Hepatocyte (in vitro differentiated cells): ENCODE results near the gene ARG1. TPM values are rescaled to one million over a fixed set of nuclear protein-coding genes. Genes with fewer than 3 reads are reported as not detected.

Source experiments
- DNase-seq: peaks from one replicate; pipeline ENCODE4 v3.0.0-alpha.2; 2016; ENCODE audit warnings: low spot score
- H2AFZ ChIP-seq: fragments of 200-600 bp; sonication (generic); 2 replicates; pipeline ENCODE4 v1.6.0; 2016; ENCODE audit warnings: antibody characterized with exemption, mild to moderate bottlenecking
- H3K27ac ChIP-seq: fragments of 200-600 bp; sonication (generic); 2 replicates; pipeline ENCODE4 v1.5.1; 2016; ENCODE audit warnings: mild to moderate bottlenecking
- H3K27me3 ChIP-seq: fragments of 200-600 bp; sonication (generic); 2 replicates; pipeline ENCODE4 v1.6.1; 2016
- H3K36me3 ChIP-seq: fragments of 200-600 bp; sonication (generic); replicated peaks from 2 replicates; pipeline ENCODE4 v1.5.1; 2016; ENCODE audit warnings: low read depth; ENCODE audit not compliant: insufficient read depth
- H3K4me1 ChIP-seq: fragments of 200-600 bp; sonication (generic); 2 replicates; pipeline ENCODE4 v1.5.1; 2016; ENCODE audit warnings: mild to moderate bottlenecking, moderate library complexity; ENCODE audit not compliant: insufficient read depth
- H3K4me2 ChIP-seq: fragments of 200-600 bp; sonication (generic); 2 replicates; pipeline ENCODE4 v1.6.0; 2016
- H3K4me3 ChIP-seq: fragments of 200-600 bp; sonication (generic); 2 replicates; pipeline ENCODE4 v1.5.1; 2016; ENCODE audit warnings: mild to moderate bottlenecking
- H3K79me2 ChIP-seq: fragments of 200-600 bp; sonication (generic); 2 replicates; pipeline ENCODE4 v1.6.0; 2017; ENCODE audit warnings: mild to moderate bottlenecking
- H3K9me2 ChIP-seq: fragments of 200-600 bp; sonication (generic); replicated peaks from 2 replicates; pipeline ENCODE4 v1.6.0; 2017; ENCODE audit warnings: mild to moderate bottlenecking; ENCODE audit not compliant: insufficient read depth
- H3K9me3 ChIP-seq: fragments of 200-600 bp; sonication (generic); 2 replicates; pipeline ENCODE4 v1.5.1; 2016; ENCODE audit warnings: low read depth, mild to moderate bottlenecking
- H4K20me1 ChIP-seq: fragments of 200-600 bp; sonication (generic); 2 replicates; pipeline ENCODE4 v1.6.0; 2016; ENCODE audit warnings: mild to moderate bottlenecking; ENCODE audit not compliant: insufficient read depth, poor library complexity, severe bottlenecking
- CTCF ChIP-seq: fragments of 200-600 bp; sonication (generic); IDR thresholded peaks from 2 replicates; pipeline ENCODE4 v1.5.1; 2016; ENCODE audit warnings: antibody characterized with exemption, mild to moderate bottlenecking; ENCODE audit not compliant: poor library complexity
- EZH2 ChIP-seq: fragments of 200-600 bp; sonication (generic); IDR thresholded peaks from 2 replicates; pipeline ENCODE4 v1.6.1; 2016; ENCODE audit warnings: antibody characterized with exemption, mild to moderate bottlenecking, borderline replicate concordance
- EZH2phosphoT487 ChIP-seq: fragments of 200-600 bp; sonication (generic); IDR thresholded peaks from one replicate; pipeline ENCODE4 v1.6.1; 2018; ENCODE audit warnings: antibody characterized with exemption, mild to moderate bottlenecking, low read depth, moderate library complexity; ENCODE audit not compliant: unreplicated experiment, severe bottlenecking
- WGBS: methylation state at CpG from one replicate; pipeline ENCODE4 v1.1.6; 2016; ENCODE audit warnings: low lambda C conversion rate; ENCODE audit errors: missing lambda C conversion rate; 5-methylcytosine and 5-hydroxymethylcytosine counted together
- polyA plus RNA-seq: library from polyadenylated mRNA; unstranded; fragments of >200 nt; fragmentation: Nextera tagmentation; extraction: Ambion mirVana; gene quantifications from 2 replicates; pipeline ENCODE4 v1.2.1, GENCODE V29; 2016
- total RNA-seq: library from RNA; depleted of rRNA; stranded (reverse); fragments of >200 nt; gene quantifications from 2 replicates; pipeline ENCODE4 v1.2.3, GENCODE V29; 2014

ARG1 gene
- total and polyA plus RNA-seq, 2 experiments from 2014 or later = 81.4 to 107 TPM

GRCh38 chr6:131588643-131589042 is 15.6 kb downstream of the ARG1 start:
- H3K79me2 ChIP-seq = no peaks in the 10 kb centered on the region
- H3K4me1 ChIP-seq = no peaks in the 10 kb centered on the region
- no peak overlapping the region for H3K4me2 ChIP-seq
- no peaks in the 10 kb centered on the region for H3K27me3 ChIP-seq
- H4K20me1 ChIP-seq = no peaks in the 10 kb centered on the region
- DNase-seq = no peak
- H3K27ac ChIP-seq = no peak overlapping the region
- no peaks in the 10 kb centered on the region for H3K9me2 ChIP-seq
- H3K36me3 ChIP-seq = no peaks in the 10 kb centered on the region
- H3K9me3 ChIP-seq = no peaks in the 10 kb centered on the region
- no peak overlapping the region for H3K4me3 ChIP-seq
- H2AFZ ChIP-seq = no peak overlapping the region
- WGBS = 96% methylated on average over 2 of the region's 2 CpGs
- no peak for TF ChIP-seq EZH2
- TF ChIP-seq EZH2phosphoT487 = no peak

- H3K4me3 ChIP-seq = no peak overlapping the region
- H3K36me3 ChIP-seq = no peaks in the 10 kb centered on the region
- WGBS = 92% methylated on average over 2 of the region's 2 CpGs
- no peak overlapping the region for H3K4me2 ChIP-seq
- H2AFZ ChIP-seq = no peak overlapping the region
- no peak overlapping the region for H3K27ac ChIP-seq
- no peaks in the 10 kb centered on the region for H3K4me1 ChIP-seq
- no peaks in the 10 kb centered on the region for H3K27me3 ChIP-seq
- no peak for TF ChIP-seq CTCF
- TF ChIP-seq EZH2phosphoT487 = no peak
- TF ChIP-seq EZH2 = no peak
- no peaks in the 10 kb centered on the region for H4K20me1 ChIP-seq
- DNase-seq = no peak
- H3K79me2 ChIP-seq = no peaks in the 10 kb centered on the region
- H3K9me3 ChIP-seq = no peaks in the 10 kb centered on the region
- no peaks in the 10 kb centered on the region for H3K9me2 ChIP-seq
Measured at GRCh38 chr6:131592935-131593334, 19.9 kb downstream of the ARG1 start.

GRCh38 chr6:131594074-131594473 is 21.0 kb downstream of the ARG1 start:
- Histone ChIP-seq H3K4me3 (no peak overlapping the region), H3K27me3 (no peaks in the 10 kb centered on the region), H3K27ac (no peak overlapping the region), H3K79me2 (no peaks in the 10 kb centered on the region), H4K20me1 (no peaks in the 10 kb centered on the region), H3K36me3 (no peaks in the 10 kb centered on the region), H3K4me2 (no peak overlapping the region), H3K9me3 (no peaks in the 10 kb centered on the region), H3K9me2 (no peaks in the 10 kb centered on the region), H2AFZ (no peak overlapping the region), H3K4me1 (no peaks in the 10 kb centered on the region)
- no peak for TF ChIP-seq EZH2phosphoT487
- no peak for TF ChIP-seq CTCF
- TF ChIP-seq EZH2 = no peak
- 95% methylated on average over 11 of the region's 11 CpGs for whole genome bisulfite sequencing
- no peak for DNase-seq

GRCh38 chr6:131597446-131597845 is 24.4 kb downstream of the ARG1 start:
- H3K27ac ChIP-seq = no peak overlapping the region
- no peaks in the 10 kb centered on the region for H3K79me2 ChIP-seq
- no peaks in the 10 kb centered on the region for H3K36me3 ChIP-seq
- H3K4me3 ChIP-seq = no peak overlapping the region
- H3K4me2 ChIP-seq = no peak overlapping the region
- TF ChIP-seq EZH2phosphoT487 (no peak), CTCF (peak; percentile 34)
- H3K4me1 ChIP-seq = no peaks in the 10 kb centered on the region
- H2AFZ ChIP-seq = no peak overlapping the region
- no peaks in the 10 kb centered on the region for H3K9me3 ChIP-seq
- DNase-seq = peak; percentile 7
- H4K20me1 ChIP-seq = no peaks in the 10 kb centered on the region
- no peaks in the 10 kb centered on the region for H3K9me2 ChIP-seq
- WGBS = 96% methylated on average over 3 of the region's 3 CpGs
- H3K27me3 ChIP-seq = no peaks in the 10 kb centered on the region
